Epithelial cell of prostate (primary cell): ENCODE results near the gene NDST4.
A peak's percentile ranks its signal among the peaks of the same experiment; 100 is the strongest.

Source experiments
- DNase-seq: peaks from one replicate; pipeline ENCODE4 v3.0.0-alpha.2; 2011; ENCODE audit warnings: low read depth, low spot score
- H3K27ac ChIP-seq: fragments of 450-650 bp; 2 replicates; pipeline ENCODE4 v1.5.1; 2017; ENCODE audit warnings: mild to moderate bottlenecking

Gene NDST4

GRCh38 chr4:114921790-114922591 lies 191.4 kb downstream of the NDST4 start:
- H3K27ac ChIP-seq = no peak overlapping the region
- DNase-seq = peak; percentile 3

- no peak for DNase-seq
- H3K27ac ChIP-seq = no peak overlapping the region
Measured at GRCh38 chr4:114921191-114921590, 192.2 kb downstream of the NDST4 start.

- DNase-seq = no peak
- H3K27ac ChIP-seq = no peak overlapping the region
Measured at GRCh38 chr4:114911111-114911510, 202.3 kb downstream of the NDST4 start.

- DNase-seq = no peak
- H3K27ac ChIP-seq = no peak overlapping the region
Measured at GRCh38 chr4:114907568-114907967, 205.9 kb downstream of the NDST4 start.

- no peak for DNase-seq
- H3K27ac ChIP-seq = no peak overlapping the region
Measured at GRCh38 chr4:114905017-114905416, 208.4 kb downstream of the NDST4 start.

GRCh38 chr4:114900934-114901333 lies 212.5 kb downstream of the NDST4 start:
- no peak for DNase-seq
- no peak overlapping the region for H3K27ac ChIP-seq

GRCh38 chr4:114890773-114891172 lies 222.6 kb downstream of the NDST4 start:
- DNase-seq = no peak
- H3K27ac ChIP-seq = no peak overlapping the region

- DNase-seq = no peak
- no peak overlapping the region for H3K27ac ChIP-seq
Measured at GRCh38 chr4:114886761-114887160, 226.7 kb downstream of the NDST4 start.

- no peak overlapping the region for H3K27ac ChIP-seq
- DNase-seq = no peak
Measured at GRCh38 chr4:114883641-114884040, 229.8 kb downstream of the NDST4 start.

GRCh38 chr4:114879916-114880669 lies 233.3 kb downstream of the NDST4 start:
- H3K27ac ChIP-seq = no peak overlapping the region
- DNase-seq = no peak

- DNase-seq = no peak
- H3K27ac ChIP-seq = no peak overlapping the region
Measured at GRCh38 chr4:114875630-114876029, 237.8 kb downstream of the NDST4 start.

GRCh38 chr4:114874321-114874720 lies 239.1 kb downstream of the NDST4 start:
- H3K27ac ChIP-seq = no peak overlapping the region
- no peak for DNase-seq

- H3K27ac ChIP-seq = no peak overlapping the region
- no peak for DNase-seq
Measured at GRCh38 chr4:114870987-114871386, 242.4 kb downstream of the NDST4 start.

- DNase-seq = no peak
- H3K27ac ChIP-seq = no peak overlapping the region
Measured at GRCh38 chr4:114866901-114867670, 246.3 kb downstream of the NDST4 start.

- H3K27ac ChIP-seq = no peak overlapping the region
- DNase-seq = no peak
Measured at GRCh38 chr4:114864060-114864459, 249.4 kb downstream of the NDST4 start.

- no peak overlapping the region for H3K27ac ChIP-seq
- DNase-seq = no peak
Measured at GRCh38 chr4:114860786-114861185, 252.6 kb downstream of the NDST4 start.

GRCh38 chr4:114857831-114858230 lies 255.6 kb downstream of the NDST4 start:
- H3K27ac ChIP-seq = no peak overlapping the region
- DNase-seq = peak; percentile 1

- no peak for DNase-seq
- no peak overlapping the region for H3K27ac ChIP-seq
Measured at GRCh38 chr4:114839986-114840385, 273.4 kb downstream of the NDST4 start.

- no peak for DNase-seq
- no peak overlapping the region for H3K27ac ChIP-seq
Measured at GRCh38 chr4:114830628-114831027, 282.8 kb downstream of the NDST4 start.

- no peak for DNase-seq
- no peak overlapping the region for H3K27ac ChIP-seq
Measured at GRCh38 chr4:114827651-114828050, 285.8 kb downstream of the NDST4 start.

GRCh38 chr4:114815760-114816159 lies 297.7 kb downstream of the NDST4 start:
- no peak overlapping the region for H3K27ac ChIP-seq

More at GRCh38 chr4:114815760-114816159, 297.7 kb downstream of the NDST4 start:
- no peak for DNase-seq
